Peyer's patch (tissue), 4 donors: ENCODE results near the gene TMEM72. TPM values are rescaled to one million over a fixed set of nuclear protein-coding genes. Genes with fewer than 3 reads are reported as not detected.
A peak's percentile ranks its signal among the peaks of the same experiment; 100 is the strongest.

Source experiments
- DNase-seq, 3 donors: peaks; one replicate each; pipeline ENCODE4 v3.0.0-alpha.2; 2017 to 2019
- H3K27ac ChIP-seq, 4 donors: fragments of 200-600 bp; sonication (generic); one replicate each; pipeline ENCODE4 v1.5.1; 2016 to 2019
- H3K27me3 ChIP-seq, 2 donors: fragments of 200-600 bp; sonication (generic); one replicate each; pipeline ENCODE4 v1.5.1; 2019
- H3K36me3 ChIP-seq, 3 donors: fragments of 200-600 bp; sonication (generic); one replicate each; pipeline ENCODE4 v1.5.1; 2016 to 2019
- H3K4me1 ChIP-seq, 4 donors: fragments of 200-600 bp; sonication (generic); one replicate each; pipeline ENCODE4 v1.5.1; 2016 to 2019
- H3K4me3 ChIP-seq, 4 donors: fragments of 200-600 bp; sonication (generic); 1 replicate in 3 of 4; 2 replicates in 1 of 4; pipeline ENCODE4 v1.5.1; 2016 to 2019; ENCODE audit warnings: mild to moderate bottlenecking in 1 of 4
- H3K9me3 ChIP-seq, 4 donors: fragments of 200-600 bp; sonication (generic); one replicate each; pipeline ENCODE4 v1.5.1; 2016 to 2019; ENCODE audit warnings: mild to moderate bottlenecking in 1 of 4
- CTCF ChIP-seq, 6 experiments: fragments of 450-650 bp in 4 of 6; fragments of 200-600 bp in 2 of 6; sonication (generic) in 1 of 6; IDR thresholded peaks; one replicate each; pipeline ENCODE4 v1.5.1; 2017 to 2019; ENCODE audit warnings: antibody characterized with exemption in 6 of 6, mild to moderate bottlenecking in 3 of 6, moderate library complexity in 1 of 6
- POLR2A ChIP-seq, 2 donors: fragments of 450-650 bp; IDR thresholded peaks; one replicate each; pipeline ENCODE4 v1.5.1; 2017; ENCODE audit warnings: antibody characterized with exemption in 2 of 2, mild to moderate bottlenecking in 2 of 2, moderate library complexity in 2 of 2
- total RNA-seq, 4 donors: library from RNA; depleted of rRNA; stranded (reverse); fragments of >200 nt; gene quantifications; one replicate each; pipeline ENCODE4 v1.1.0, GENCODE V29; 2016

TMEM72 gene
- total RNA-seq, 4 donors from 2014 or later, result 0.53 TPM; not detected in 3

GRCh38 chr10:44907556-44907955 is 3.6 kb upstream of the TMEM72 start:
- H3K4me1 ChIP-seq, result peaks cover 0 to 14% (median 1%) of the 10 kb centered on the region in 4 donors
- no peaks in the 10 kb centered on the region for H3K9me3 ChIP-seq
- no peaks in the 10 kb centered on the region for H3K27me3 ChIP-seq
- DNase-seq, result no peak
- no peak overlapping the region for H3K27ac ChIP-seq
- TF ChIP-seq POLR2A (IDR thresholded peaks at IDR 0.05), result no peak
- TF ChIP-seq CTCF (IDR thresholded peaks at IDR 0.05), result no peak
- H3K36me3 ChIP-seq, result no peaks in the 10 kb centered on the region
- no peak overlapping the region for H3K4me3 ChIP-seq

GRCh38 chr10:44908066-44908749 is 2.9 kb upstream of the TMEM72 start:
- H3K27ac ChIP-seq, result no peak overlapping the region
- no peak overlapping the region for H3K4me3 ChIP-seq
- H3K9me3 ChIP-seq, result no peaks in the 10 kb centered on the region
- H3K27me3 ChIP-seq, result no peaks in the 10 kb centered on the region
- no peak for DNase-seq
- H3K36me3 ChIP-seq, result no peaks in the 10 kb centered on the region
- TF ChIP-seq CTCF (IDR thresholded peaks at IDR 0.05), result no peak
- no peak for TF ChIP-seq POLR2A (IDR thresholded peaks at IDR 0.05)
- H3K4me1 ChIP-seq, result peaks cover 0 to 14% (median 1%) of the 10 kb centered on the region in 4 donors

GRCh38 chr10:44908936-44909630 is 2.1 kb upstream of the TMEM72 start:
- H3K27ac ChIP-seq, result no peak overlapping the region
- DNase-seq, result no peak
- TF ChIP-seq CTCF (IDR thresholded peaks at IDR 0.05), result no peak
- no peak for TF ChIP-seq POLR2A (IDR thresholded peaks at IDR 0.05)

GRCh38 chr10:44909910-44910309 is 1.2 kb upstream of the TMEM72 start:
- Histone ChIP-seq H3K36me3 (no peaks in the 10 kb centered on the region), H3K9me3 (no peaks in the 10 kb centered on the region), H3K4me1 (peaks cover 0 to 14% (median 1%) of the 10 kb centered on the region in 4 donors), H3K4me3 (no peak overlapping the region), H3K27ac (no peak overlapping the region), H3K27me3 (no peaks in the 10 kb centered on the region)
- no peak for DNase-seq
- TF ChIP-seq CTCF (IDR thresholded peaks at IDR 0.05) (no peak), POLR2A (IDR thresholded peaks at IDR 0.05) (no peak)

More at GRCh38 chr10:44908936-44909630, 2.1 kb upstream of the TMEM72 start:
- H3K27me3 ChIP-seq, result no peaks in the 10 kb centered on the region
- peaks cover 0 to 14% (median 1%) of the 10 kb centered on the region in 4 donors for H3K4me1 ChIP-seq
- H3K36me3 ChIP-seq, result no peaks in the 10 kb centered on the region
- H3K9me3 ChIP-seq, result no peaks in the 10 kb centered on the region
- no peak overlapping the region for H3K4me3 ChIP-seq

GRCh38 chr10:44910602-44911001 is 535 bp upstream of the TMEM72 start:
- TF ChIP-seq POLR2A (IDR thresholded peaks at IDR 0.05) (no peak), CTCF (IDR thresholded peaks at IDR 0.05) (no peak)
- H3K27me3 ChIP-seq, result no peaks in the 10 kb centered on the region
- no peak overlapping the region for H3K4me3 ChIP-seq
- no peak for DNase-seq
- H3K36me3 ChIP-seq, result no peaks in the 10 kb centered on the region
- H3K9me3 ChIP-seq, result no peaks in the 10 kb centered on the region
- H3K27ac ChIP-seq, result peak overlapping the region in 1 of 4 donors; percentile 50
- H3K4me1 ChIP-seq, result peaks cover 0 to 14% (median 1%) of the 10 kb centered on the region in 4 donors
